Spleen (tissue), 11 donors: Measurements from ENCODE around the gene NPPB. TPM values are rescaled to one million over a fixed set of nuclear protein-coding genes. Genes with fewer than 3 reads are reported as not detected.
"Not testable (repeated sequence)": the region's sequence is repeated elsewhere in the genome, so short reads cannot be mapped to it uniquely, and the experiment has no call there.

ENCODE experiments used
- DNase-seq: peaks from one replicate; pipeline ENCODE4 v3.0.0-alpha.2; 2020
- H3K27ac ChIP-seq, 8 donors: fragments of 200-600 bp; sonication (generic) in 7 of 8; 1 replicate in 4 of 8; 2 replicates in 4 of 8; pipeline versions ENCODE4 v1.5.0 to v1.8.0; 2016 to 2021; ENCODE audit warnings: inconsistent platforms in 4 of 8, mild to moderate bottlenecking in 4 of 8, moderate library complexity in 1 of 8
- H3K27me3 ChIP-seq, 7 donors: fragments of 200-600 bp; sonication (generic) in 6 of 7; replicated peaks in 1 of 7; 1 replicate in 4 of 7; 2 replicates in 3 of 7; pipeline versions ENCODE4 v1.5.0 to v1.8.0; 2016 to 2021; ENCODE audit warnings: inconsistent platforms in 3 of 7, mild to moderate bottlenecking in 1 of 7
- H3K36me3 ChIP-seq, 6 donors: fragments of 200-600 bp; sonication (generic) in 5 of 6; 1 replicate in 4 of 6; 2 replicates in 2 of 6; pipeline versions ENCODE4 v1.5.0 to v1.8.0; 2016 to 2021; ENCODE audit warnings: inconsistent platforms in 2 of 6
- H3K4me1 ChIP-seq, 6 donors: fragments of 200-600 bp; sonication (generic) in 5 of 6; 1 replicate in 3 of 6; 2 replicates in 3 of 6; pipeline versions ENCODE4 v1.5.0 to v1.8.0; 2016 to 2021; ENCODE audit warnings: inconsistent platforms in 3 of 6
- H3K4me3 ChIP-seq, 8 donors: fragments of 200-600 bp; sonication (generic) in 7 of 8; 1 replicate in 4 of 8; 2 replicates in 4 of 8; pipeline versions ENCODE4 v1.5.0 to v1.8.0; 2016 to 2021; ENCODE audit warnings: inconsistent platforms in 4 of 8, mild to moderate bottlenecking in 4 of 8, moderate library complexity in 2 of 8
- H3K9me3 ChIP-seq, 8 donors: fragments of 200-600 bp; sonication (generic) in 7 of 8; 1 replicate in 4 of 8; 2 replicates in 4 of 8; pipeline versions ENCODE4 v1.5.0 to v1.8.0; 2016 to 2021; ENCODE audit warnings: inconsistent platforms in 4 of 8
- POLR2A ChIP-seq, 3 donors: fragments of 450-650 bp; IDR thresholded peaks; one replicate each; pipeline ENCODE4 v1.5.1; 2017; ENCODE audit warnings: antibody characterized with exemption in 3 of 3, mild to moderate bottlenecking in 1 of 3
- POLR2AphosphoS5 ChIP-seq, 3 donors: sonication (generic); formaldehyde crosslinking; IDR thresholded peaks; one replicate each; pipeline ENCODE4 v1.5.1; 2017; ENCODE audit warnings: antibody characterized with exemption in 3 of 3
- WGBS, 5 donors: extraction: QIAGEN DNeasy Blood & Tissue Kit in 3 of 5; methylation state at CpG; one replicate each; pipeline versions ENCODE4 v1.1.5 to v1.1.7; 2013 to 2018; 5-methylcytosine and 5-hydroxymethylcytosine counted together
- intact Hi-C: fragments of 100-400 bp; cut with DNase I; formaldehyde crosslinking; loops from one replicate; pipeline ENCODE4 v1.15.0; 2023; ENCODE audit warnings: low total_unique reads
- polyA plus RNA-seq, 3 donors: library from polyadenylated mRNA; stranded (reverse); fragments of 200-250 nt; gene quantifications; one replicate each; pipeline ENCODE4 v1.2.1, GENCODE V29; 2013
- total RNA-seq, 7 donors: library from RNA; depleted of rRNA in 3 of 7; stranded (reverse); fragments of >200 nt in 3 of 7; fragmentation: NEBNext Ultra II Directional in 4 of 7; extraction: Animal tissue kit (Norgen Biotek cat#: 25700) in 4 of 7; gene quantifications; one replicate each; pipeline versions ENCODE4 v1.1.0 to v1.2.1, GENCODE V29; 2016 to 2021
- TF ChIP-seq, protein P1 (sequence below), 11 experiments: fragments of 200-600 bp in 7 of 11; fragments of 450-650 bp in 4 of 11; sonication (generic) in 4 of 11; IDR thresholded peaks in 8 of 11; conservative IDR thresholded peaks in 3 of 11; 1 replicate in 7 of 11; 2 replicates in 4 of 11; pipeline versions ENCODE4 v1.4.0 to v1.8.0; 2016 to 2021; ENCODE audit warnings: antibody characterized with exemption in 11 of 11, inconsistent platforms in 4 of 11, mild to moderate bottlenecking in 1 of 11
- donor health status: healthy with polysubstance abuse.
- donor health status: DM: no; HTN: no; CAD: no; lungs with moderate emphysema.
- donor health status: DM: no; HTN: no; CAD: no.
- donor health status: Bipolar disorder and iron deficiency.
- donor health status: healthy.
- donor health status: DM: no; HTN: no; CAD: no.
- donor health status: DM: yes; HTN: yes; CAD: no.

NPPB gene
- total and polyA plus RNA-seq, 10 donors: 0.38 to 0.80 (median 0.57) TPM; not detected in 7

DNA sequence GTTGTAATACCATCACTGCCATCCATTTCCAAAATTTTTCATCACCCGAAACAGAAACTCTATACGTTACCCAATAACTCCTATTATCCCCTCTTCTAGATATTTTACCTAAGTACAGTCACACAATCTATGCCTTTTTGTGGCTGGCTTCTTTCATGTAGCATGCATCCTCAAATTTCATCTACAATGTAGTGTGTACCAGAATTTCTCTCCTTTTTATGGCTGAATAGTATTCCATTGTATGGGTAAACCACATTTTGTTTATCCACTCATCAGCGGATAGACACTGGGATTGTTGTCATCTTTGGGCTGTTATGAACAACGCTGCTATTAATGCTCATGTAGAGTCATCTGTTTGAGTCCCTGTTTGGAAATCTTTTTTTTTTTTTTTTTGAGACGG, 46.2 kb upstream of the NPPB start:
- 92 to 97% (median 94%) methylated on average over 5 of the region's 5 CpGs for WGBS, 5 donors
- intact Hi-C loops: no loop called here

DNA sequence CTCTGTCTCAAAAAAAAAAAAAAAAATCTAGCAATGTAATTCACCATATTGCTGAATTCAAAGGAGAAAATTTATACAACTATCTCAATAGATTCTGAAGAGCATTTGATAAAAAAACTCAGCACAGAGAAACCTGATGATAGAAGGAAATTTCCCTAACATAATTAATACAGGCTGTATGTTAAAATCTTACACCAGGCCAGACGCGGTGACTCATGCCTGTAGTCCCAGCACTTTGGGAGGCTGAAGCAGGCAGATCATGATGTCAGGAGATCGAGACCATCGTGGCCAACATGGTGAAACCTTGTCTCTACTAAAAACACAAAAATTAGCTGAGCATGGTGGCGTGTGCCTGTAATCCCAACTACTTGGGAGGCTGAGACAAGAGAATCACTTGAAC, 45.4 kb upstream of the NPPB start:
- WGBS, 5 donors: 86 to 95% (median 91%) methylated on average over 5 of the region's 5 CpGs
- H3K9me3 ChIP-seq, intact Hi-C loops: not testable (repeated sequence)

More for the DNA sequence above, 46.2 kb upstream of the NPPB start:
- no peaks in the 10 kb centered on the region for H3K9me3 ChIP-seq
- no peak for TF ChIP-seq POLR2AphosphoS5 (IDR thresholded peaks at IDR 0.05)
- TF ChIP-seq POLR2A (IDR thresholded peaks at IDR 0.05): no peak
- TF ChIP-seq, protein P1, sequence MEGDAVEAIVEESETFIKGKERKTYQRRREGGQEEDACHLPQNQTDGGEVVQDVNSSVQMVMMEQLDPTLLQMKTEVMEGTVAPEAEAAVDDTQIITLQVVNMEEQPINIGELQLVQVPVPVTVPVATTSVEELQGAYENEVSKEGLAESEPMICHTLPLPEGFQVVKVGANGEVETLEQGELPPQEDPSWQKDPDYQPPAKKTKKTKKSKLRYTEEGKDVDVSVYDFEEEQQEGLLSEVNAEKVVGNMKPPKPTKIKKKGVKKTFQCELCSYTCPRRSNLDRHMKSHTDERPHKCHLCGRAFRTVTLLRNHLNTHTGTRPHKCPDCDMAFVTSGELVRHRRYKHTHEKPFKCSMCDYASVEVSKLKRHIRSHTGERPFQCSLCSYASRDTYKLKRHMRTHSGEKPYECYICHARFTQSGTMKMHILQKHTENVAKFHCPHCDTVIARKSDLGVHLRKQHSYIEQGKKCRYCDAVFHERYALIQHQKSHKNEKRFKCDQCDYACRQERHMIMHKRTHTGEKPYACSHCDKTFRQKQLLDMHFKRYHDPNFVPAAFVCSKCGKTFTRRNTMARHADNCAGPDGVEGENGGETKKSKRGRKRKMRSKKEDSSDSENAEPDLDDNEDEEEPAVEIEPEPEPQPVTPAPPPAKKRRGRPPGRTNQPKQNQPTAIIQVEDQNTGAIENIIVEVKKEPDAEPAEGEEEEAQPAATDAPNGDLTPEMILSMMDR (IDR thresholded peaks at IDR 0.05 in 8 of 11, conservative IDR thresholded peaks at IDR 0.05 in 3 of 11): no peak
- no peak overlapping the region for H3K27ac ChIP-seq
- H3K4me3 ChIP-seq: no peak overlapping the region
- H3K4me1 ChIP-seq: peaks cover 0 to 41% (median 13%) of the 10 kb centered on the region in 6 donors
- DNase-seq: no peak
- peaks cover 0 to 15% (median 0%) of the 10 kb centered on the region in 7 donors for H3K27me3 ChIP-seq
- H3K36me3 ChIP-seq: no peaks in the 10 kb centered on the region

DNA sequence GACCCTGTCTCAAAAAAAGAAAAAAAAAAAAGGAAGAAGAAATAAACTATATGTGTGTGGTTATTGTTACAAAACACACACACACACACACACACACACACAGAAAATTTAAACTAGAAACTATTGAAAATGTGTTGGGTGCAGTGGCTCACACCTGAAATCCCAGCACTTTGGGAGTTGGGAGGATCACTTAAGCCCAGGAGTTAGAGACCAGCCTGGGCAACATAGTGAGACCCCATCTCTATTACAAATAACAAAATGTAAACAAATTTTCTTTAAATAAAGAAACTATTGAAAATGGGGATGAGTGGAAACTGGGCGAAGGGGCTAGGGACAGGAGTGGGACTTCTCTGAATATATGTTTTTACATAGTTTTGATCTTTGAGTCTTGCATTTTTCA, 44.5 kb upstream of the NPPB start:
- no peak for DNase-seq
- intact Hi-C loops: no loop called here
- Histone ChIP-seq H3K27ac (no peak overlapping the region), H3K4me1 (peaks cover 0 to 25% (median 8%) of the 10 kb centered on the region in 6 donors), H3K36me3 (no peaks in the 10 kb centered on the region), H3K27me3 (peaks cover 0 to 32% (median 15%) of the 10 kb centered on the region in 7 donors), H3K4me3 (no peak overlapping the region), H3K9me3 (no peaks in the 10 kb centered on the region)
- no peak for TF ChIP-seq POLR2A (IDR thresholded peaks at IDR 0.05)
- no peak for TF ChIP-seq POLR2AphosphoS5 (IDR thresholded peaks at IDR 0.05)
- TF ChIP-seq, protein P1 (IDR thresholded peaks at IDR 0.05 in 8 of 11, conservative IDR thresholded peaks at IDR 0.05 in 3 of 11): no peak
- 95 to 100% (median 98%) methylated on average over 1 of the region's 1 CpG for WGBS, 5 donors

More for the DNA sequence above, 45.4 kb upstream of the NPPB start:
- H3K27me3 ChIP-seq: peaks cover 0 to 23% (median 5%) of the 10 kb centered on the region in 7 donors
- peaks cover 0 to 34% (median 9%) of the 10 kb centered on the region in 6 donors for H3K4me1 ChIP-seq
- DNase-seq, H3K27ac ChIP-seq, H3K36me3 ChIP-seq, H3K4me3 ChIP-seq: not testable (repeated sequence)

DNA sequence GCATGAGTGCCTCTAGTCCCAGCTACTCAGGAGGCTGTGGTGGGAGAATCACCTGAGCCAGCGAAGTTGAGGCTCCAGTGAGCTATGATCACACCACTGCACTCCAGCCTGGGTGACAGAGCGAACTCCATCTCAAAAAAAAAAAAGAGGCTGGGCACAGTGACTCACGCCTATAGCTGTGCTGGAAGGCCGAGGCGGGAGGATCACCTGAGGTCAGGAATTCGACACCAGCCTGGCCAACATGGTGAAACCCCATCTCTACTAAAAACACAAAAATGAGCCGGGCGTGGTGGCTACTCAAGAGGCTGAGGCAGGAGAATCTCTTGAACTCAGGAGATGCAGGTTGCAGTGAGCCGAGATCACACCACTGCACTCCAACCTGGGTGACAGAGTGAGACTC, 42.7 kb upstream of the NPPB start:
- H3K4me3 ChIP-seq, DNase-seq, H3K36me3 ChIP-seq, intact Hi-C loops, H3K27ac ChIP-seq, H3K9me3 ChIP-seq: not testable (repeated sequence)
- WGBS, 5 donors: 70 to 84% (median 78%) methylated on average over 9 of the region's 9 CpGs
- Histone ChIP-seq H3K27me3 (peaks cover 0 to 50% (median 23%) of the 10 kb centered on the region in 7 donors), H3K4me1 (peaks cover 0 to 12% (median 0%) of the 10 kb centered on the region in 6 donors)

DNA sequence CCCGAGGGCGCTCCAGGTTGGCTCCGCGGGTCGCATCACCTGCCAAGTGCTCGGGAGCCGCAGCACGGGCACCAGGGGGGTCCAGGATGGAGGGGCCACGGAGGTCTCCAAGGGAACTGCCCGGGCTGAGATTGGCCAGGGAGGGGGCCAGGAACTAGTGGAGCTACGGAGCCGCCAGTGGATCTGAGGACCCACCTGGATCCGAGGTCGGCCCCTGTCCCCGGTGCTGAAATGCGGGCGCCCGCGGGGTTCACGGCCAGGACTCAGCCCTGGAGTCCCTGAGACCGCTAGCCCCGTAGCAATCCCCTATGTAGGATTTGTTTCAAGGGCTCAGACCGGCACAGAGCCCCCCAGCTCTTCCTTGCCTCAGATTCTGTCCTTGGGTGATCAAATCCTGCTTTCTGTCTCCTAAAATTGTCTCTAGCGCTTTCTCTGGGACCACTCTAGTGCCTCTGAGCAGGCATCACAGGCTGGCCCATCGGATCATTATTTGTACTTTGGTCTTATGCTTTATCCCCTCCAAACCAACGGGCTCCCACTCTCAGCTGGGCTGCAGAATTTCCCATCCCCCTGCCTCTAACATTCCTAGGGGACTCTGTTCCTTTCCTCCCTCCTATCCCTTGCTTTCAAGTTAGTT, 40.2 kb upstream of the NPPB start:
- intact Hi-C loops: no loop called here
- Histone ChIP-seq H3K27me3 (peaks cover 0 to 69% (median 33%) of the 10 kb centered on the region in 7 donors), H3K9me3 (no peaks in the 10 kb centered on the region), H3K27ac (no peak overlapping the region), H3K4me1 (peaks cover 0 to 1% (median 0%) of the 10 kb centered on the region in 6 donors), H3K36me3 (no peaks in the 10 kb centered on the region), H3K4me3 (no peak overlapping the region)
- TF ChIP-seq POLR2AphosphoS5 (IDR thresholded peaks at IDR 0.05): no peak
- no peak for TF ChIP-seq POLR2A (IDR thresholded peaks at IDR 0.05)
- TF ChIP-seq, protein P1 (IDR thresholded peaks at IDR 0.05 in 8 of 11, conservative IDR thresholded peaks at IDR 0.05 in 3 of 11): no peak
- DNase-seq: no peak
- 16 to 27% (median 20%) methylated on average over 8 to 26 of the region's 26 CpGs for WGBS, 5 donors
